Calu3 (cell line): Measurements from ENCODE around the gene FAM76B. TPM values are rescaled to one million over a fixed set of nuclear protein-coding genes. Genes with fewer than 3 reads are reported as not detected.
"Not testable (repeated sequence)": the region's sequence is repeated elsewhere in the genome, so short reads cannot be mapped to it uniquely, and the experiment has no call there.

Experiments used
- BruUV-seq: library from RNA; stranded (reverse); fragments of 400-500 nt; replicated peaks from 2 replicates; lab custom pipeline; 2021; lab: Mats Ljungman, UMichigan
- CTCF ChIA-PET: fragments of 300-600 bp; sonication (Branson Sonifier 250); formaldehyde crosslinking; loops from one replicate; lab custom pipeline; 2022; ENCODE audit warnings: antibody characterized with exemption; lab: Charles Lee
- DNase-seq: peaks from one replicate; pipeline ENCODE4 v3.0.0; 2022
- H3K27ac Mint-ChIP-seq: one replicate; pipeline ENCODE4 v1.8.0; 2022; ENCODE audit warnings: mixed read lengths; ENCODE audit not compliant: unreplicated experiment
- H3K27me3 Mint-ChIP-seq: one replicate; pipeline ENCODE4 v1.8.0; 2022; ENCODE audit warnings: mixed read lengths; ENCODE audit not compliant: unreplicated experiment
- H3K36me3 Mint-ChIP-seq: one replicate; pipeline ENCODE4 v1.8.0; 2022; ENCODE audit warnings: mild to moderate bottlenecking, moderate library complexity, mixed read lengths; ENCODE audit not compliant: insufficient read depth, unreplicated experiment
- H3K4me1 Mint-ChIP-seq: one replicate; pipeline ENCODE4 v1.8.0; 2022; ENCODE audit warnings: mild to moderate bottlenecking, low read depth, mixed read lengths; ENCODE audit not compliant: unreplicated experiment
- H3K4me3 Mint-ChIP-seq: one replicate; pipeline ENCODE4 v1.8.0; 2022; ENCODE audit warnings: mild to moderate bottlenecking, low read depth, moderate library complexity, mixed read lengths; ENCODE audit not compliant: unreplicated experiment
- H3K9me3 Mint-ChIP-seq: one replicate; pipeline ENCODE4 v1.8.0; 2022; ENCODE audit warnings: low read depth, mixed read lengths; ENCODE audit not compliant: unreplicated experiment
- CTCF ChIP-seq: fragments of 200-600 bp; IDR thresholded peaks from one replicate; pipeline ENCODE4 v1.8.0; 2022; ENCODE audit warnings: antibody characterized with exemption; ENCODE audit not compliant: unreplicated experiment
- intact Hi-C: fragments of 100-400 bp; cut with micrococcal nuclease; formaldehyde crosslinking; loops from one replicate; pipeline ENCODE4 v1.10.0; 2022; ENCODE audit not compliant: unreplicated experiment
- total RNA-seq: library from RNA; stranded (reverse); gene quantifications from 2 replicates; pipeline ENCODE4 v1.2.3, GENCODE V29; 2022

The FAM76B gene
- total RNA-seq, 1 experiment from 2014 or later: 20.4 TPM

GRCh38 chr11:95821640-95822039 is 32.1 kb upstream of the FAM76B start:
- no TSS peak for BruUV-seq
- intact Hi-C loops: no loop called here
- Mint-ChIP-seq H3K27me3 (no peaks in the 10 kb centered on the region), H3K4me1 (no peaks in the 10 kb centered on the region), H3K9me3 (no peaks in the 10 kb centered on the region), H3K4me3 (no peak overlapping the region), H3K36me3 (peaks cover 20% of the 10 kb centered on the region), H3K27ac (no peak overlapping the region)
- CTCF ChIA-PET: no interaction called here
- no peak for TF ChIP-seq CTCF
- DNase-seq: no peak

GRCh38 chr11:95816037-95816436 is 26.5 kb upstream of the FAM76B start:
- no peak overlapping the region for H3K4me3 Mint-ChIP-seq
- no peaks in the 10 kb centered on the region for H3K9me3 Mint-ChIP-seq
- no peaks in the 10 kb centered on the region for H3K4me1 Mint-ChIP-seq
- no peak for TF ChIP-seq CTCF
- CTCF ChIA-PET: no interaction called here
- BruUV-seq: no TSS peak
- H3K27ac Mint-ChIP-seq: no peak overlapping the region
- peaks cover 4% of the 10 kb centered on the region for H3K36me3 Mint-ChIP-seq
- no peaks in the 10 kb centered on the region for H3K27me3 Mint-ChIP-seq
- DNase-seq: no peak
- intact Hi-C loops: no loop called here

GRCh38 chr11:95811052-95811451 is 21.5 kb upstream of the FAM76B start:
- DNase-seq, H3K4me3 Mint-ChIP-seq, H3K9me3 Mint-ChIP-seq, H3K36me3 Mint-ChIP-seq, H3K27ac Mint-ChIP-seq, H3K4me1 Mint-ChIP-seq, CTCF ChIA-PET, intact Hi-C loops, BruUV-seq, H3K27me3 Mint-ChIP-seq: not testable (repeated sequence)

GRCh38 chr11:95806464-95806863 is 16.9 kb upstream of the FAM76B start:
- H3K4me3 Mint-ChIP-seq, H3K27me3 Mint-ChIP-seq, DNase-seq, H3K27ac Mint-ChIP-seq, BruUV-seq, H3K9me3 Mint-ChIP-seq, intact Hi-C loops, H3K36me3 Mint-ChIP-seq, H3K4me1 Mint-ChIP-seq: not testable (repeated sequence)
- CTCF ChIA-PET: interaction anchor here (0.7 kb wide), 1 partner anchor 12 kb away, joined by 3 read pairs; no protein-coding TSS in a partner anchor

- CTCF ChIA-PET: no interaction called here
- peaks cover 6% of the 10 kb centered on the region for H3K36me3 Mint-ChIP-seq
- intact Hi-C loops: no loop called here
- DNase-seq: no peak
- H3K27me3 Mint-ChIP-seq: no peaks in the 10 kb centered on the region
- no peaks in the 10 kb centered on the region for H3K4me1 Mint-ChIP-seq
- no peak overlapping the region for H3K4me3 Mint-ChIP-seq
- H3K27ac Mint-ChIP-seq: no peak overlapping the region
- BruUV-seq: no TSS peak
- no peak for TF ChIP-seq CTCF
- no peaks in the 10 kb centered on the region for H3K9me3 Mint-ChIP-seq
Observed at GRCh38 chr11:95805869-95806268, 16.3 kb upstream of the FAM76B start.
